Fibroblast of lung (primary cell): ENCODE data around the gene GNL1. TPM values are rescaled to one million over a fixed set of nuclear protein-coding genes. Genes with fewer than 3 reads are reported as not detected.

Experiments used
- DNase-seq, 2 donors: peaks; one replicate each; pipeline versions ENCODE4 v3.0.0 to v3.0.0-alpha.2; 2010; ENCODE audit warnings: low read depth in 2 of 2
- H2AFZ ChIP-seq: 2 replicates; pipeline ENCODE4 v1.5.1; 2012; ENCODE audit warnings: low read length, control low read depth, inconsistent platforms
- H3K27ac ChIP-seq: 2 replicates; pipeline ENCODE4 v1.5.1; 2011; ENCODE audit warnings: low read length, control low read depth; ENCODE audit not compliant: insufficient read depth
- H3K27me3 ChIP-seq: 2 replicates; pipeline ENCODE4 v1.5.1; 2011; ENCODE audit warnings: mild to moderate bottlenecking, low read length; ENCODE audit not compliant: control insufficient read depth, insufficient read depth
- H3K36me3 ChIP-seq: 2 replicates; pipeline ENCODE4 v1.5.1; 2011; ENCODE audit warnings: low read length; ENCODE audit not compliant: control insufficient read depth, insufficient read depth
- H3K4me1 ChIP-seq: 2 replicates; pipeline ENCODE4 v1.5.1; 2011; ENCODE audit warnings: low read length; ENCODE audit not compliant: control insufficient read depth, insufficient read depth; ENCODE audit errors: extremely low read depth
- H3K4me2 ChIP-seq: 2 replicates; pipeline ENCODE4 v1.5.1; 2011; ENCODE audit warnings: low read length, control low read depth; ENCODE audit not compliant: insufficient read depth; ENCODE audit errors: extremely low read depth
- H3K4me3 ChIP-seq, 4 experiments: fragments of 200-600 bp in 1 of 4; sonication (generic) in 1 of 4; replicated peaks in 1 of 4; 2 replicates each; pipeline ENCODE4 v1.5.1; 2011 to 2016; ENCODE audit warnings: low read length in 4 of 4, low read depth in 3 of 4, mild to moderate bottlenecking in 3 of 4, control low read depth in 2 of 4, inconsistent platforms in 1 of 4, mixed read lengths in 1 of 4; ENCODE audit not compliant: insufficient read depth in 1 of 4; ENCODE audit errors: control extremely low read depth in 1 of 4
- H3K79me2 ChIP-seq: 2 replicates; pipeline ENCODE4 v1.5.1; 2012; ENCODE audit warnings: mild to moderate bottlenecking, low read length, inconsistent platforms; ENCODE audit not compliant: control insufficient read depth, insufficient read depth
- H3K9ac ChIP-seq: 2 replicates; pipeline ENCODE4 v1.5.1; 2011; ENCODE audit warnings: mild to moderate bottlenecking, low read length, control low read depth; ENCODE audit not compliant: insufficient read depth
- H3K9me3 ChIP-seq: 2 replicates; pipeline ENCODE4 v1.5.1; 2012; ENCODE audit warnings: low read depth, low read length; ENCODE audit not compliant: control insufficient read depth, insufficient read depth
- H4K20me1 ChIP-seq: 2 replicates; pipeline ENCODE4 v1.5.1; 2011; ENCODE audit warnings: low read length; ENCODE audit not compliant: control insufficient read depth, insufficient read depth; ENCODE audit errors: extremely low read depth
- EZH2 ChIP-seq: IDR thresholded peaks from 2 replicates; pipeline ENCODE4 v1.5.1; 2012; ENCODE audit warnings: low read length, control low read depth, mild to moderate bottlenecking; ENCODE audit errors: missing control alignments
- polyA plus RNA-seq, 2 donors: library from polyadenylated mRNA; depleted of rRNA in 1 of 2; stranded (reverse) in 1 of 2; unstranded in 1 of 2; fragments of >200 nt; gene quantifications; 2 replicates each; pipeline ENCODE4 v1.2.1, GENCODE V29; 2011 to 2012; ENCODE audit warnings: missing spikeins in 1 of 2
- total RNA-seq: library from RNA; depleted of rRNA; stranded (reverse); fragments of >200 nt; gene quantifications from 2 replicates; pipeline ENCODE4 v1.2.1, GENCODE V29; 2014
- TF ChIP-seq, protein P1 (sequence below), 2 donors: IDR thresholded peaks in 1 of 2; conservative IDR thresholded peaks in 1 of 2; 1 replicate in 1 of 2; 2 replicates in 1 of 2; pipeline ENCODE4 v1.5.1; 2011 to 2012; ENCODE audit warnings: low read length in 2 of 2, control low read depth in 1 of 2, inconsistent platforms in 1 of 2, low read depth in 1 of 2, mild to moderate bottlenecking in 1 of 2

Gene GNL1
- total and polyA plus RNA-seq, 2 donors (not counting 1 experiment from before 2014, with no cell fraction given): 33.4 to 67.0 TPM

DNA sequence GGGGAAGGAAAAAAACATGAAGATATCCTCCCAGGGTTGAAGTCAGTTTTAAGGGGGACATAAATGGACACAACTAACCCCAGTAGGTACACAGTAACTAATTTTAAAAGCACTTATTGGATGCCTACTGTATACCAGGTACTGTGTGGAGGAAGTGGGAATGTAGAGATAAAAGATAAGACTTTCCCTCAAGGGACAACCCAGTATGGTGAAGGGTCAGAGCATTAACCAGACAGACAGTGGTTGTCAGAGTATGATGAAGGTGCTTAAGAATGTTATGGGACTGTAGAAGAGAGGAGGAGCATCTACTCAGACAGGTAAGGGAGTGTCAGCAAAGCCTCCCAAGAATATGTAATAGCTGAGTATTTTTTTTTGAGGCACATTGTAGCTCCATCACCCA is 15.9 kb upstream of the GNL1 start:
- no peaks in the 10 kb centered on the region for H4K20me1 ChIP-seq
- no peak for TF ChIP-seq EZH2
- TF ChIP-seq, protein P1, sequence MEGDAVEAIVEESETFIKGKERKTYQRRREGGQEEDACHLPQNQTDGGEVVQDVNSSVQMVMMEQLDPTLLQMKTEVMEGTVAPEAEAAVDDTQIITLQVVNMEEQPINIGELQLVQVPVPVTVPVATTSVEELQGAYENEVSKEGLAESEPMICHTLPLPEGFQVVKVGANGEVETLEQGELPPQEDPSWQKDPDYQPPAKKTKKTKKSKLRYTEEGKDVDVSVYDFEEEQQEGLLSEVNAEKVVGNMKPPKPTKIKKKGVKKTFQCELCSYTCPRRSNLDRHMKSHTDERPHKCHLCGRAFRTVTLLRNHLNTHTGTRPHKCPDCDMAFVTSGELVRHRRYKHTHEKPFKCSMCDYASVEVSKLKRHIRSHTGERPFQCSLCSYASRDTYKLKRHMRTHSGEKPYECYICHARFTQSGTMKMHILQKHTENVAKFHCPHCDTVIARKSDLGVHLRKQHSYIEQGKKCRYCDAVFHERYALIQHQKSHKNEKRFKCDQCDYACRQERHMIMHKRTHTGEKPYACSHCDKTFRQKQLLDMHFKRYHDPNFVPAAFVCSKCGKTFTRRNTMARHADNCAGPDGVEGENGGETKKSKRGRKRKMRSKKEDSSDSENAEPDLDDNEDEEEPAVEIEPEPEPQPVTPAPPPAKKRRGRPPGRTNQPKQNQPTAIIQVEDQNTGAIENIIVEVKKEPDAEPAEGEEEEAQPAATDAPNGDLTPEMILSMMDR (conservative IDR thresholded peaks at IDR 0.05 in 1 of 2, IDR thresholded peaks at IDR 0.05 in 1 of 2; ENCODE audit: low read depth in 1 of 2, low read length in 2 of 2): no peak

DNA sequence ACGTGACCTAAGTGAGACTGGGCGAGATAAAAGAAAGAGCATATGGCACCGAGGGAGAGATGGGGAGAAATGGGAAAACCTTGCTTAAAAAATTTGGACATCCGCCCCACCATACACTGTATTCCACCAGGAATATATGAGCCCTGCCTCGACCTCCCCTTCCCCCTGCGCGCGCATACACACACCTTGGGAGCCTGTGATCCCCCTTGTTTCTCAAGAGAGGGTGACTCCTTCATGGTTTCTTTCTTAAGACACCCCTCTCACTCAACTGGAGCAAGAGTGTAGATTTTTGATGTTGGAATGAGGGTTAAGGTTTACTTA is 15.4 kb upstream of the GNL1 start:
- Histone ChIP-seq H3K36me3 (no peaks in the 10 kb centered on the region), H2AFZ (peak overlapping the region; percentile 79), H3K27ac (peak overlapping the region; percentile 94), H3K9ac (peak overlapping the region; percentile 90), H3K4me2 (peak overlapping the region; percentile 93), H3K27me3 (no peaks in the 10 kb centered on the region), H3K4me1 (peaks cover 13% of the 10 kb centered on the region), H3K79me2 (peaks cover 44% of the 10 kb centered on the region), H3K4me3 (peak overlapping the region; percentile 80 to 91 (median 90)), H4K20me1 (no peaks in the 10 kb centered on the region), H3K9me3 (no peaks in the 10 kb centered on the region)
- no peak for DNase-seq
- TF ChIP-seq, protein P1 (conservative IDR thresholded peaks at IDR 0.05 in 1 of 2, IDR thresholded peaks at IDR 0.05 in 1 of 2; ENCODE audit: low read depth in 1 of 2, low read length in 2 of 2): no peak
- no peak for TF ChIP-seq EZH2

More for the DNA sequence above, 15.9 kb upstream of the GNL1 start:
- Histone ChIP-seq H3K79me2 (peaks cover 44% of the 10 kb centered on the region), H3K27me3 (no peaks in the 10 kb centered on the region), H3K4me1 (peaks cover 13% of the 10 kb centered on the region), H2AFZ (no peak overlapping the region), H3K9me3 (no peaks in the 10 kb centered on the region), H3K4me2 (peak overlapping the region; percentile 93), H3K27ac (peak overlapping the region; percentile 94), H3K9ac (peak overlapping the region; percentile 90), H3K4me3 (peak overlapping the region; percentile 80 to 91 (median 90)), H3K36me3 (peaks cover 3% of the 10 kb centered on the region)
- DNase-seq: no peak

DNA sequence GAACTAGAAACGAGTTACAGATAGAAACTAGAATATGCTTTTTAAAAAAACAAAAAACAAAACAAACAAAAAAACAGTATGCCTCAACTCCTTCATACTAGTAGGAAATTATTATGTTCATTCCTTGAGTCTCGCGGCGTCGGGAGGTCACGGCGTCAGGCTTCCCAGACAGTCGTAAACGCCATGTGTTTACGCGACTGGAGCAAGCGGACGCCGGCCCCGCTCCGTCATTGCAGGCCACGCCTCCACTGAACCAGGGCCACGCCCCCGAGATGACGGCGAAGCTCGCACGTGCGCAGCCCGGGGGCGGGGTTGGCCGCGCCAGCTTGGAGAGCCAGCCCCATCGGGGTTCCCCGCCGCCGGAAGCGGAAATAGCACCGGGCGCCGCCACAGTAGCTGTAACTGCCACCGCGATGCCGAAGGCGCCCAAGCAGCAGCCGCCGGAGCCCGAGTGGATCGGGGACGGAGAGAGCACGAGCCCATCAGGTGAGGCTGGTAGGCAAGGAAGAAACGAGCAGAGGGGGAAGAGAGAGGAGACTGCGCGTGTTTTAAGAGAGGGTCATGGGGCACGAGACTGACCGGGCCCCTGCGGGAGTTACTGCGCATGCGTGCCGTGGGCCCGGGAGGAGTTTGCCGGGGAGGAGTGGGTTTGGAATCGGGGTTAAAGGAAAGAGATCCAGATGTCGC is 14.9 kb upstream of the GNL1 start, which contains the start of gene ABCF1:
Gene ABCF1, plus strand, starts transcription at position 368 of the 687 bp plus-strand sequence. Its CDS starts 46 bp downstream, at position 414.
- Histone ChIP-seq H3K4me1 (peaks cover 13% of the 10 kb centered on the region), H3K9ac (peak within 1 kb of the TSS; percentile 90), H3K4me2 (peak within 1 kb of the TSS; percentile 93), H3K79me2 (peaks cover 41% of the 10 kb centered on the region), H3K4me3 (peak within 1 kb of the TSS; percentile 80 to 91 (median 90)), H2AFZ (peak within 1 kb of the TSS; percentile 97), H4K20me1 (no peaks in the 10 kb centered on the region), H3K9me3 (no peaks in the 10 kb centered on the region), H3K36me3 (no peaks in the 10 kb centered on the region), H3K27ac (peak within 1 kb of the TSS; percentile 94), H3K27me3 (no peaks in the 10 kb centered on the region)
- DNase-seq: peak; percentile 94 to 97
- TF ChIP-seq, protein P1 (conservative IDR thresholded peaks at IDR 0.05 in 1 of 2, IDR thresholded peaks at IDR 0.05 in 1 of 2; ENCODE audit: low read depth in 1 of 2, low read length in 2 of 2): no peak
- TF ChIP-seq EZH2: no peak
